Measurements from ENCODE around the gene ABAT. TPM values are rescaled to one million over a fixed set of nuclear protein-coding genes. Genes with fewer than 3 reads are reported as not detected.

The ABAT gene
- total and polyA plus RNA-seq, 2 donors (not counting 1 experiment from before 2014, with no cell fraction given), result 6.2 to 14.3 TPM

DNA sequence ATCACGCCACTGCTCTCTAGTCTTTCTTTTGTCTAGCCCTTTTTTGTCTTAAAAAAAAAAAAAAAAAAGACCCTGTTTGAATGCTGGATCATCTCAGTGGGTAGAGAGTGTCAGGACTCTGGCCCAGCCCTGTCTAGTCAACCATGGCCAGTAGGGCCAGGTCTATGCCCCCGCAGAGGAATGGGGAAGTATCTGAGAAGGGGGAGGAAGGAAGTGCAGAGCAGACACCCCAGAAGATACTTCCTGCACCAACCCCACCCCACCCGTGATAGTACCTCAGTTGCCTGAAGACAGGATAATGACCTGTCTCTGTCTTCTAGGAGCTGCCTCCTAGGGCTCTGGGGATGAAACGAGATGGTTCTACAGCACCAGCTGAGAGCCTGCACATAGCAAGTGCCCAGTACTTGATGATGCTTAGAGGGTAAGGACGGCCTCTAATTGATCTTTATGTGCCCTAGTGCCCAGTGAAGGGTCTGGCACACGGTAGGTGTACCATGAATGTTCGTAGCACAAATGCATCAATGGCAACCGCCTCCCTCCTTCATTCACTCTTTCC lies 55.4 kb downstream of the ABAT start:
- no peaks in the 10 kb centered on the region for H3K27me3 ChIP-seq (replicated peaks in 1 of 4; ENCODE audit: control extremely low read depth in 1 of 4, control insufficient read depth in 3 of 4, insufficient read depth in 4 of 4, low read length in 3 of 4)
- H4K20me1 ChIP-seq (ENCODE audit: control insufficient read depth, insufficient read depth, low read length, poor library complexity, severe bottlenecking), result no peaks in the 10 kb centered on the region
- CTCF ChIA-PET, result interaction anchor here (0.5 to 1.3 kb wide), 3 partner anchors 69 to 403 kb away, joined by 3 to 6 read pairs (median 3); no protein-coding TSS in a partner anchor
- H3K27ac Mint-ChIP-seq, result peak overlapping the region; percentile 88
- H3K79me2 ChIP-seq (ENCODE audit: control insufficient read depth, insufficient read depth, low read length), result peaks cover 8% of the 10 kb centered on the region
- ATAC-seq (ENCODE audit: low read depth) (peak; percentile 100), DNase-seq (peak; percentile 67)
- POLR2A ChIA-PET, result no interaction called here
- TF ChIP-seq, protein P1, sequence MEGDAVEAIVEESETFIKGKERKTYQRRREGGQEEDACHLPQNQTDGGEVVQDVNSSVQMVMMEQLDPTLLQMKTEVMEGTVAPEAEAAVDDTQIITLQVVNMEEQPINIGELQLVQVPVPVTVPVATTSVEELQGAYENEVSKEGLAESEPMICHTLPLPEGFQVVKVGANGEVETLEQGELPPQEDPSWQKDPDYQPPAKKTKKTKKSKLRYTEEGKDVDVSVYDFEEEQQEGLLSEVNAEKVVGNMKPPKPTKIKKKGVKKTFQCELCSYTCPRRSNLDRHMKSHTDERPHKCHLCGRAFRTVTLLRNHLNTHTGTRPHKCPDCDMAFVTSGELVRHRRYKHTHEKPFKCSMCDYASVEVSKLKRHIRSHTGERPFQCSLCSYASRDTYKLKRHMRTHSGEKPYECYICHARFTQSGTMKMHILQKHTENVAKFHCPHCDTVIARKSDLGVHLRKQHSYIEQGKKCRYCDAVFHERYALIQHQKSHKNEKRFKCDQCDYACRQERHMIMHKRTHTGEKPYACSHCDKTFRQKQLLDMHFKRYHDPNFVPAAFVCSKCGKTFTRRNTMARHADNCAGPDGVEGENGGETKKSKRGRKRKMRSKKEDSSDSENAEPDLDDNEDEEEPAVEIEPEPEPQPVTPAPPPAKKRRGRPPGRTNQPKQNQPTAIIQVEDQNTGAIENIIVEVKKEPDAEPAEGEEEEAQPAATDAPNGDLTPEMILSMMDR (IDR thresholded peaks at IDR 0.05), result no peak
- no peak for TF ChIP-seq EZH2 (IDR thresholded peaks at IDR 0.05; ENCODE audit: borderline replicate concordance, insufficient read depth, low read depth, low read length, poor library complexity, severe bottlenecking)
- 90% methylated on average over 5 of the region's 8 CpGs for WGBS (ENCODE audit: insufficient coverage)
- H3K9me3 ChIP-seq (ENCODE audit: control extremely low read depth in 1 of 3, control insufficient read depth in 2 of 3, insufficient read depth in 1 of 3, low read length in 2 of 3), result peaks cover 0 to 7% (median 3%) of the 10 kb centered on the region in 3 donors
- intact Hi-C loops (cut with micrococcal nuclease), result loop anchor here (2.0 kb wide), 1 partner anchor 55 kb away; the partner anchor contains the start of gene ABAT
- peak overlapping the region; percentile 78 for H3K4me3 Mint-ChIP-seq
- H3K4me2 ChIP-seq (replicated peaks; ENCODE audit: low read depth, low read length, poor library complexity, severe bottlenecking), result peak overlapping the region; percentile 75
- peak overlapping the region; percentile 22 for H3K9ac ChIP-seq (ENCODE audit: low read length)
- no peaks in the 10 kb centered on the region for H3K27me3 Mint-ChIP-seq
- peak overlapping the region in 2 of 5 experiments; percentile 32 to 44 for H3K4me3 ChIP-seq (ENCODE audit: control extremely low read depth in 1 of 5, extremely low read depth in 1 of 5, insufficient read depth in 1 of 5, low read depth in 2 of 5, low read length in 4 of 5)
- H3K27ac ChIP-seq (ENCODE audit: low read length in 2 of 2), result peak overlapping the region; percentile 4 to 77
- no peaks in the 10 kb centered on the region for H3K9me3 Mint-ChIP-seq (ENCODE audit: insufficient read depth)
- peaks cover 19 to 44% of the 10 kb centered on the region in 2 donors for H3K4me1 ChIP-seq (ENCODE audit: control insufficient read depth in 2 of 2, insufficient read depth in 2 of 2, low read length in 2 of 2)
- H3K4me1 Mint-ChIP-seq, result peaks cover 60% of the 10 kb centered on the region
- no peaks in the 10 kb centered on the region for H3K36me3 ChIP-seq (replicated peaks in 1 of 2; ENCODE audit: control extremely low read depth in 1 of 2, control insufficient read depth in 1 of 2, extremely low read depth in 1 of 2, insufficient read depth in 2 of 2, low read length in 1 of 2)
- peak overlapping the region; percentile 45 for H2AFZ ChIP-seq (ENCODE audit: insufficient read depth, low read depth, low read length, poor library complexity, severe bottlenecking)

GRCh38 chr16:8730335-8730915 lies 56.0 kb downstream of the ABAT start:
- TF ChIP-seq EZH2 (IDR thresholded peaks at IDR 0.05; ENCODE audit: borderline replicate concordance, insufficient read depth, low read depth, low read length, poor library complexity, severe bottlenecking), result no peak
- TF ChIP-seq, protein P1 (IDR thresholded peaks at IDR 0.05), result no peak
- intact Hi-C loops (cut with micrococcal nuclease), result loop anchor here (2.0 kb wide), 1 partner anchor 56 kb away; the partner anchor contains the start of gene ABAT

More at GRCh38 chr16:8730335-8730915, 56.0 kb downstream of the ABAT start:
- ATAC-seq (ENCODE audit: low read depth) (no peak), DNase-seq (no peak)
- H3K27ac ChIP-seq (ENCODE audit: low read length in 2 of 2), result peak overlapping the region; percentile 4 to 77
- Mint-ChIP-seq H3K27me3 (no peaks in the 10 kb centered on the region), H3K4me1 (peaks cover 57% of the 10 kb centered on the region), H3K4me3 (peak overlapping the region; percentile 78), H3K27ac (peak overlapping the region; percentile 88), H3K9me3 (ENCODE audit: insufficient read depth) (no peaks in the 10 kb centered on the region)
- H3K4me2 ChIP-seq (replicated peaks; ENCODE audit: low read depth, low read length, poor library complexity, severe bottlenecking), result peak overlapping the region; percentile 75
- POLR2A ChIA-PET, result no interaction called here
- H3K9me3 ChIP-seq (ENCODE audit: control extremely low read depth in 1 of 3, control insufficient read depth in 2 of 3, insufficient read depth in 1 of 3, low read length in 2 of 3), result peaks cover 0 to 7% (median 3%) of the 10 kb centered on the region in 3 donors
- 89% methylated on average over 7 of the region's 8 CpGs for WGBS (ENCODE audit: insufficient coverage)
- H3K4me1 ChIP-seq (ENCODE audit: control insufficient read depth in 2 of 2, insufficient read depth in 2 of 2, low read length in 2 of 2), result peaks cover 19 to 44% of the 10 kb centered on the region in 2 donors
- H3K79me2 ChIP-seq (ENCODE audit: control insufficient read depth, insufficient read depth, low read length), result peaks cover 8% of the 10 kb centered on the region
- H3K4me3 ChIP-seq (ENCODE audit: control extremely low read depth in 1 of 5, extremely low read depth in 1 of 5, insufficient read depth in 1 of 5, low read depth in 2 of 5, low read length in 4 of 5), result peak overlapping the region in 2 of 5 experiments; percentile 32 to 44
- H3K9ac ChIP-seq (ENCODE audit: low read length), result peak overlapping the region; percentile 22
- H3K36me3 ChIP-seq (replicated peaks in 1 of 2; ENCODE audit: control extremely low read depth in 1 of 2, control insufficient read depth in 1 of 2, extremely low read depth in 1 of 2, insufficient read depth in 2 of 2, low read length in 1 of 2), result no peaks in the 10 kb centered on the region
- peak overlapping the region; percentile 45 for H2AFZ ChIP-seq (ENCODE audit: insufficient read depth, low read depth, low read length, poor library complexity, severe bottlenecking)
- H3K27me3 ChIP-seq (replicated peaks in 1 of 4; ENCODE audit: control extremely low read depth in 1 of 4, control insufficient read depth in 3 of 4, insufficient read depth in 4 of 4, low read length in 3 of 4), result no peaks in the 10 kb centered on the region
- CTCF ChIA-PET, result interaction anchor here (0.5 to 1.3 kb wide), 2 partner anchors 70 to 403 kb away, joined by 3 to 6 read pairs; no protein-coding TSS in a partner anchor
- H4K20me1 ChIP-seq (ENCODE audit: control insufficient read depth, insufficient read depth, low read length, poor library complexity, severe bottlenecking), result no peaks in the 10 kb centered on the region

Data from B cell (primary cell).